A673 (cell line): ENCODE results near the gene RBM3. TPM values are rescaled to one million over a fixed set of nuclear protein-coding genes. Genes with fewer than 3 reads are reported as not detected.

Experiments
- BruUV-seq: library from RNA; stranded (reverse); fragments of 400-500 nt; replicated peaks from 2 replicates; lab custom pipeline; 2021; lab: Mats Ljungman, UMichigan
- CTCF ChIA-PET: fragments of 300-600 bp; sonication (Branson Sonifier 250); formaldehyde crosslinking; loops from one replicate; lab custom pipeline; 2022; ENCODE audit warnings: antibody characterized with exemption; lab: Charles Lee
- POLR2A ChIA-PET: fragments of 300-600 bp; sonication (Branson Sonifier 250); formaldehyde crosslinking; loops from one replicate; lab custom pipeline; 2022; ENCODE audit warnings: antibody characterized with exemption; ENCODE audit not compliant: low non-redundant PET; lab: Charles Lee
- DNase-seq: peaks from one replicate; pipeline ENCODE4 v3.0.0-alpha.2; 2015; ENCODE audit warnings: low spot score
- H3K27ac ChIP-seq: fragments of 200-600 bp; sonication (generic); 2 replicates; pipeline ENCODE4 v1.5.1; 2016; ENCODE audit warnings: mixed run types, low read depth, mild to moderate bottlenecking, mixed read lengths, antibody characterized with exemption, low read length; ENCODE audit not compliant: poor library complexity, severe bottlenecking
- H3K27me3 ChIP-seq: fragments of 200-600 bp; sonication (generic); replicated peaks from 2 replicates; pipeline ENCODE4 v1.6.1; 2017; ENCODE audit warnings: mixed run types, low read depth, mild to moderate bottlenecking, mixed read lengths, antibody characterized with exemption, low read length; ENCODE audit not compliant: insufficient read depth, poor library complexity
- H3K36me3 ChIP-seq: fragments of 200-600 bp; sonication (generic); 2 replicates; pipeline ENCODE4 v1.6.1; 2016; ENCODE audit warnings: mixed run types, mild to moderate bottlenecking, mixed read lengths, antibody characterized with exemption, low read length; ENCODE audit not compliant: insufficient read depth, poor library complexity, severe bottlenecking
- H3K4me1 ChIP-seq: fragments of 200-600 bp; sonication (generic); 2 replicates; pipeline ENCODE4 v1.6.1; 2017; ENCODE audit warnings: mixed run types, mild to moderate bottlenecking, mixed read lengths, antibody characterized with exemption, low read length; ENCODE audit not compliant: insufficient read depth, poor library complexity, severe bottlenecking
- H3K4me3 ChIP-seq: fragments of 200-600 bp; sonication (generic); 2 replicates; pipeline ENCODE4 v1.5.1; 2016; ENCODE audit warnings: low read depth, mixed run types, mild to moderate bottlenecking, mixed read lengths, low read length; ENCODE audit not compliant: poor library complexity, severe bottlenecking
- H3K9me3 ChIP-seq: fragments of 200-600 bp; sonication (generic); 2 replicates; pipeline ENCODE4 v1.6.1; 2016; ENCODE audit warnings: mixed run types, low read depth, mild to moderate bottlenecking, mixed read lengths, antibody characterized with exemption, low read length; ENCODE audit not compliant: poor library complexity, severe bottlenecking
- EZH2 ChIP-seq: fragments of 200-600 bp; sonication (generic); IDR thresholded peaks from 2 replicates; pipeline ENCODE4 v1.6.1; 2017; ENCODE audit warnings: borderline replicate concordance, low read depth, mild to moderate bottlenecking, mixed read lengths, antibody characterized with exemption, low read length; ENCODE audit not compliant: poor library complexity, severe bottlenecking
- intact Hi-C: fragments of 100-400 bp; cut with micrococcal nuclease; formaldehyde crosslinking; loops from one replicate; pipeline ENCODE4 v1.10.0; 2022; ENCODE audit not compliant: unreplicated experiment
- total RNA-seq: library from RNA; stranded (reverse); gene quantifications from 2 replicates; pipeline ENCODE4 v1.2.3, GENCODE V29; 2021
- TF ChIP-seq, protein P1 (sequence below): fragments of 300-800, 200-600 bp; sonication (generic); conservative IDR thresholded peaks from 2 replicates; pipeline ENCODE4 v1.5.1; 2017; ENCODE audit warnings: low read depth, mild to moderate bottlenecking, antibody characterized with exemption, low read length, moderate library complexity, mixed read lengths

Gene RBM3
- total RNA-seq, 1 experiment from 2014 or later, result 259 TPM

DNA sequence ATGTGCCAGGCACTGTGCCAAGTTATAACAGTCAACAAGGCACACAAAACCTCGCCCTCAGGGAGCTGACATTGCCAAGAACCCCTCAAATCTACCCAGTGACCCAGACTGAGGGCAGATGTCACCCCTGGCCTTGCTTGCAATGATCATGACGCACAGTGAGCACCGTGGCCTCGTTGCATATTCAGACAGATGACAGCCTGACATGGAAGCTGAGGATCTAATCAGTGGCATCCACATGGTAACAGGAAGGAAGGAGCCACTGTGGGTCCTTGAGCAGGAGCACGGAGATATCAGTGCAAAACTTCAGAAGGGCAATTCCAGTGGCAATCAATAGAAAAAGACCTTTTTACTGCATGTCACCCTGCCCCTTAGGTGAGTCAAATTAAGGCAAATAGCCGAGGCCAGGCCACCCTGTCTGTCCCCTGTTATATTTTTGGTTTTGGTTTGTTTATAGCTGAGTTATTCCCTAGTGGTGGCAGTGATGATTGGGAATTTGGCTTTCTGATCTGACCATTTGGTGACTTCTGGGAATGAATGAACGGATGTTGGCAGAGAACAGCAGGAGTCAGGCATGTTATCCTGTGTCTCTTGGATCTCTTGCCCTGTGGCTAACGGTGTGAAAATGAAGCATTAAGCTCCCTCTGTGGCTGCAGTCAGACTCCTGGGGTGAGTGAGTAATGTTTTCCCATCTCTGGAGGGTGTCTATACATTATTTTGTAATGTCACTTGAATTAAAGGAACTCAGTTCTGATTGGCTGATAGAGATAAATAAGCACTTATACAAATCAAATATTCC, 43.5 kb downstream of the RBM3 start:
- POLR2A ChIA-PET, result no interaction called here
- Histone ChIP-seq H3K4me3 (no peak overlapping the region), H3K9me3 (no peaks in the 10 kb centered on the region), H3K27ac (no peak overlapping the region), H3K27me3 (no peaks in the 10 kb centered on the region), H3K4me1 (no peaks in the 10 kb centered on the region), H3K36me3 (no peaks in the 10 kb centered on the region)
- intact Hi-C loops, result no loop called here
- TF ChIP-seq, protein P1, sequence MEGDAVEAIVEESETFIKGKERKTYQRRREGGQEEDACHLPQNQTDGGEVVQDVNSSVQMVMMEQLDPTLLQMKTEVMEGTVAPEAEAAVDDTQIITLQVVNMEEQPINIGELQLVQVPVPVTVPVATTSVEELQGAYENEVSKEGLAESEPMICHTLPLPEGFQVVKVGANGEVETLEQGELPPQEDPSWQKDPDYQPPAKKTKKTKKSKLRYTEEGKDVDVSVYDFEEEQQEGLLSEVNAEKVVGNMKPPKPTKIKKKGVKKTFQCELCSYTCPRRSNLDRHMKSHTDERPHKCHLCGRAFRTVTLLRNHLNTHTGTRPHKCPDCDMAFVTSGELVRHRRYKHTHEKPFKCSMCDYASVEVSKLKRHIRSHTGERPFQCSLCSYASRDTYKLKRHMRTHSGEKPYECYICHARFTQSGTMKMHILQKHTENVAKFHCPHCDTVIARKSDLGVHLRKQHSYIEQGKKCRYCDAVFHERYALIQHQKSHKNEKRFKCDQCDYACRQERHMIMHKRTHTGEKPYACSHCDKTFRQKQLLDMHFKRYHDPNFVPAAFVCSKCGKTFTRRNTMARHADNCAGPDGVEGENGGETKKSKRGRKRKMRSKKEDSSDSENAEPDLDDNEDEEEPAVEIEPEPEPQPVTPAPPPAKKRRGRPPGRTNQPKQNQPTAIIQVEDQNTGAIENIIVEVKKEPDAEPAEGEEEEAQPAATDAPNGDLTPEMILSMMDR, result no peak
- no peak for TF ChIP-seq EZH2
- peak; percentile 24 for DNase-seq
- CTCF ChIA-PET, result no interaction called here
- no TSS peak for BruUV-seq

DNA sequence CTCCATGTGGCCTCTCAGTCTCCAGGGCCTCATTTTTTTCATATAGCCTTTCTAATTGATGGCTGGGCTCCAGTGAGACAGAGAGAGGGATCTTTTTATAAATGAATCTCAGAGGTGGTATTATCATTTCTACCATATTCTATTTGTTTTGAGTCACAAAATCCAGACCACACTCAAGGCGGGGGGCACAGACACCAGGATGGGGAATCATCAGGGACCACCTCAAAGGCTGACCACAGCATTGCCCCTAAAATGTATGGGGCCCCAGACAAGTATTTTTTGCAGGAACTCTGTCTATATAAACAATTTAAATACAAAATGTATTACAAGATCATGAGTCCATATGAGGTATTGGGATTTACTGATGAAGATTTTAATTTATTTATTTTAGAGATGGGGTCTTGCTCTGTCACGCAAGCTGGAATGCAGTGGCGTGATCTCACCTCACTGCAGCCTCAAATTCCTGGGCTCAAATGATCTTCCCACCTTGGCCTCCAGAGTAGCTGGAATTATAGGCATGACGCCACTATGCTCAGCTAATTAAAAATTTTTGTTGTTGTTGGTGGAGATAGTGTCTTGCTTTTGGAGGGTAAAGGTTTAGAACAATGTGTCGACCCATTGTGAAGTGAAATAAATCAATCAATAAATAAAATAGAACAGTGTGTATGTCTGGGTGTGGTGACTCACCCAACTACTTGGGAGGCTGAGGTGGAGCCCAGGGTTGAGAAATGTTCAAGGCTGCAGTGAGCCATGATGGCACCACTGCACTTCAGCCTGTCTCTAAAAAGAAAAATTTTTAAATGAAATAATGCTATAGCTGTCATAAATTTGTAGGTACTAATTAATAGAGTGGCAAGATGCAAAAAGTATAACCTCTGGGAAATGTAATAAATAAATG, 52.4 kb downstream of the RBM3 start:
- H3K9me3 ChIP-seq, result no peaks in the 10 kb centered on the region
- BruUV-seq, result no TSS peak
- H3K27me3 ChIP-seq, result no peaks in the 10 kb centered on the region
- DNase-seq, result no peak
- no peak overlapping the region for H3K4me3 ChIP-seq
- TF ChIP-seq, protein P1, result no peak
- TF ChIP-seq EZH2, result no peak
- intact Hi-C loops, result no loop called here
- ChIA-PET POLR2A (no interaction called here), CTCF (no interaction called here)
- no peak overlapping the region for H3K27ac ChIP-seq
- no peaks in the 10 kb centered on the region for H3K4me1 ChIP-seq
- H3K36me3 ChIP-seq, result no peaks in the 10 kb centered on the region

Other genes starting within 250 kb of the RBM3 start
- 0.81 and 1.2 TPM in 2 replicates for gene SSX3, start 217.8 kb upstream of the RBM3 start, total RNA-seq
- not detected in 2 replicates for gene SSX4, start 190.9 kb upstream of the RBM3 start, total RNA-seq
- not detected in 2 replicates for gene SSX4B, start 162.5 kb upstream of the RBM3 start, total RNA-seq
- 98.9 and 112 TPM in 2 replicates for gene SLC38A5, start 104.2 kb upstream of the RBM3 start, total RNA-seq
- gene FTSJ1, start 98.3 kb upstream of the RBM3 start, total RNA-seq, result 58.3 and 61.3 TPM in 2 replicates
- 10.3 and 11.9 TPM in 2 replicates for gene PORCN, start 65.5 kb upstream of the RBM3 start, total RNA-seq
- 152 and 155 TPM in 2 replicates for gene EBP, start 52.7 kb upstream of the RBM3 start, total RNA-seq
- 10.8 and 15.0 TPM in 2 replicates for gene TBC1D25, start 34.8 kb upstream of the RBM3 start, total RNA-seq
- 48.1 and 58.7 TPM in 2 replicates for gene WDR13, start 23.0 kb downstream of the RBM3 start, total RNA-seq
- 0.90 and 1.1 TPM in 2 replicates for gene WAS, start 109.3 kb downstream of the RBM3 start, total RNA-seq
- 29.4 and 29.9 TPM in 2 replicates for gene SUV39H1, start 122.2 kb downstream of the RBM3 start, total RNA-seq
- gene GLOD5, start 187.3 kb downstream of the RBM3 start, total RNA-seq, result not detected in 2 replicates
- not detected in 2 replicates for gene GATA1, start 212.1 kb downstream of the RBM3 start, total RNA-seq
- gene HDAC6, start 227.6 kb downstream of the RBM3 start, total RNA-seq, result 49.4 and 82.5 TPM in 2 replicates